ENCODE data around the gene ARHGEF4. TPM values are rescaled to one million over a fixed set of nuclear protein-coding genes. Genes with fewer than 3 reads are reported as not detected.

ARHGEF4 gene
- total and polyA plus RNA-seq, 2 experiments from 2014 or later = 4.6 to 16.6 TPM

DNA sequence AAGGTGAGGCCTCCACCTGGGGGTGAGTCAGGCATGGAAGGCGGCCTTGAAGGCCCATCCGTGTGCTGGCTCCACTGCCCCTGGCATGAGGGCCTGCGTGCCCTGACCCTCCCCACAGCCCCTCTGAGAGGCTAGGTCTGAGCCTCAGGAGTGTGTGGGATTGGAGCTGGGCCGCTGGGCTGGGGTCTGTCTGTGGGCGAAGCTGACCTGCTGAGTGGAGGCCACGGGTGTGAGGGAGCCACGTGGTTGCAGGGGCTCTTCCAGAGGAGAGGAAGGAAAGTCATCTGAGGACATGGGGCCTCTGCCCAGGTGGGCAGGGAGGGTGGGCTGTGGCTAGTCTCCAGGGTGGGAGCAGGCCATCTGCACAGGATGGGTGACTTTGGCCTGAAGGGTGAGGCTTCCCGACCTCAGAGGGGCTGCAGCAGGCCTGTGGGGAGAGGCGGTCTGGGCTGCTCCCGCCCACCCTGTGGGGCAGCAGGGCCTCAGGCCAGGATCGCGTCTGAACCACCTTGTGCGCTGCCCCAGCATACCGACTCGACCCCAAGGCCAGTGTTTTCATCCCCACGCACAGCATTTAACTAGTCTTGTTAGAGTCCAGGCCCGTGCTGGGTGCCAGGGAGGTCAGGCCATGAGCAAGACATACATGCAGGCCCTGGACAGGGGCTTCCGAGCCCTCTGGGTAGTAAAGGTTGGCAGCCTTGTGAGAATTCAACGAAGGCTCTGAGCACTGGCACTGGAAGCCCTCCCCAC lies 11.2 kb downstream of the ARHGEF4 start:
- H3K27ac ChIP-seq (ENCODE audit: low read depth) = no peak overlapping the region
- H3K79me2 ChIP-seq (replicated peaks; ENCODE audit: insufficient read depth) = no peaks in the 10 kb centered on the region
- TF ChIP-seq, protein P1, sequence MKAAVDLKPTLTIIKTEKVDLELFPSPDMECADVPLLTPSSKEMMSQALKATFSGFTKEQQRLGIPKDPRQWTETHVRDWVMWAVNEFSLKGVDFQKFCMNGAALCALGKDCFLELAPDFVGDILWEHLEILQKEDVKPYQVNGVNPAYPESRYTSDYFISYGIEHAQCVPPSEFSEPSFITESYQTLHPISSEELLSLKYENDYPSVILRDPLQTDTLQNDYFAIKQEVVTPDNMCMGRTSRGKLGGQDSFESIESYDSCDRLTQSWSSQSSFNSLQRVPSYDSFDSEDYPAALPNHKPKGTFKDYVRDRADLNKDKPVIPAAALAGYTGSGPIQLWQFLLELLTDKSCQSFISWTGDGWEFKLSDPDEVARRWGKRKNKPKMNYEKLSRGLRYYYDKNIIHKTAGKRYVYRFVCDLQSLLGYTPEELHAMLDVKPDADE (IDR thresholded peaks at IDR 0.05) = no peak
- TF ChIP-seq POLR2AphosphoS5 (IDR thresholded peaks at IDR 0.05; ENCODE audit: low read depth) (no peak), ZNF114 (CRISPR knock-in tag; IDR thresholded peaks at IDR 0.05) (no peak), EZH2phosphoT487 (IDR thresholded peaks at IDR 0.05; ENCODE audit: unreplicated experiment) (no peak), CREB1 (CRISPR knock-in tag; IDR thresholded peaks at IDR 0.05; ENCODE audit: low read depth) (no peak), ZNF331 (CRISPR knock-in tag; IDR thresholded peaks at IDR 0.05; ENCODE audit: low read depth) (no peak), STAT1 (IDR thresholded peaks at IDR 0.05; ENCODE audit: unreplicated experiment) (no peak), EZH2 (IDR thresholded peaks at IDR 0.05; ENCODE audit: low read depth, unreplicated experiment) (no peak), JUNB (IDR thresholded peaks at IDR 0.05; ENCODE audit: unreplicated experiment) (no peak), NANOG (IDR thresholded peaks at IDR 0.05; ENCODE audit: borderline replicate concordance) (no peak)
- TF ChIP-seq, protein P2, sequence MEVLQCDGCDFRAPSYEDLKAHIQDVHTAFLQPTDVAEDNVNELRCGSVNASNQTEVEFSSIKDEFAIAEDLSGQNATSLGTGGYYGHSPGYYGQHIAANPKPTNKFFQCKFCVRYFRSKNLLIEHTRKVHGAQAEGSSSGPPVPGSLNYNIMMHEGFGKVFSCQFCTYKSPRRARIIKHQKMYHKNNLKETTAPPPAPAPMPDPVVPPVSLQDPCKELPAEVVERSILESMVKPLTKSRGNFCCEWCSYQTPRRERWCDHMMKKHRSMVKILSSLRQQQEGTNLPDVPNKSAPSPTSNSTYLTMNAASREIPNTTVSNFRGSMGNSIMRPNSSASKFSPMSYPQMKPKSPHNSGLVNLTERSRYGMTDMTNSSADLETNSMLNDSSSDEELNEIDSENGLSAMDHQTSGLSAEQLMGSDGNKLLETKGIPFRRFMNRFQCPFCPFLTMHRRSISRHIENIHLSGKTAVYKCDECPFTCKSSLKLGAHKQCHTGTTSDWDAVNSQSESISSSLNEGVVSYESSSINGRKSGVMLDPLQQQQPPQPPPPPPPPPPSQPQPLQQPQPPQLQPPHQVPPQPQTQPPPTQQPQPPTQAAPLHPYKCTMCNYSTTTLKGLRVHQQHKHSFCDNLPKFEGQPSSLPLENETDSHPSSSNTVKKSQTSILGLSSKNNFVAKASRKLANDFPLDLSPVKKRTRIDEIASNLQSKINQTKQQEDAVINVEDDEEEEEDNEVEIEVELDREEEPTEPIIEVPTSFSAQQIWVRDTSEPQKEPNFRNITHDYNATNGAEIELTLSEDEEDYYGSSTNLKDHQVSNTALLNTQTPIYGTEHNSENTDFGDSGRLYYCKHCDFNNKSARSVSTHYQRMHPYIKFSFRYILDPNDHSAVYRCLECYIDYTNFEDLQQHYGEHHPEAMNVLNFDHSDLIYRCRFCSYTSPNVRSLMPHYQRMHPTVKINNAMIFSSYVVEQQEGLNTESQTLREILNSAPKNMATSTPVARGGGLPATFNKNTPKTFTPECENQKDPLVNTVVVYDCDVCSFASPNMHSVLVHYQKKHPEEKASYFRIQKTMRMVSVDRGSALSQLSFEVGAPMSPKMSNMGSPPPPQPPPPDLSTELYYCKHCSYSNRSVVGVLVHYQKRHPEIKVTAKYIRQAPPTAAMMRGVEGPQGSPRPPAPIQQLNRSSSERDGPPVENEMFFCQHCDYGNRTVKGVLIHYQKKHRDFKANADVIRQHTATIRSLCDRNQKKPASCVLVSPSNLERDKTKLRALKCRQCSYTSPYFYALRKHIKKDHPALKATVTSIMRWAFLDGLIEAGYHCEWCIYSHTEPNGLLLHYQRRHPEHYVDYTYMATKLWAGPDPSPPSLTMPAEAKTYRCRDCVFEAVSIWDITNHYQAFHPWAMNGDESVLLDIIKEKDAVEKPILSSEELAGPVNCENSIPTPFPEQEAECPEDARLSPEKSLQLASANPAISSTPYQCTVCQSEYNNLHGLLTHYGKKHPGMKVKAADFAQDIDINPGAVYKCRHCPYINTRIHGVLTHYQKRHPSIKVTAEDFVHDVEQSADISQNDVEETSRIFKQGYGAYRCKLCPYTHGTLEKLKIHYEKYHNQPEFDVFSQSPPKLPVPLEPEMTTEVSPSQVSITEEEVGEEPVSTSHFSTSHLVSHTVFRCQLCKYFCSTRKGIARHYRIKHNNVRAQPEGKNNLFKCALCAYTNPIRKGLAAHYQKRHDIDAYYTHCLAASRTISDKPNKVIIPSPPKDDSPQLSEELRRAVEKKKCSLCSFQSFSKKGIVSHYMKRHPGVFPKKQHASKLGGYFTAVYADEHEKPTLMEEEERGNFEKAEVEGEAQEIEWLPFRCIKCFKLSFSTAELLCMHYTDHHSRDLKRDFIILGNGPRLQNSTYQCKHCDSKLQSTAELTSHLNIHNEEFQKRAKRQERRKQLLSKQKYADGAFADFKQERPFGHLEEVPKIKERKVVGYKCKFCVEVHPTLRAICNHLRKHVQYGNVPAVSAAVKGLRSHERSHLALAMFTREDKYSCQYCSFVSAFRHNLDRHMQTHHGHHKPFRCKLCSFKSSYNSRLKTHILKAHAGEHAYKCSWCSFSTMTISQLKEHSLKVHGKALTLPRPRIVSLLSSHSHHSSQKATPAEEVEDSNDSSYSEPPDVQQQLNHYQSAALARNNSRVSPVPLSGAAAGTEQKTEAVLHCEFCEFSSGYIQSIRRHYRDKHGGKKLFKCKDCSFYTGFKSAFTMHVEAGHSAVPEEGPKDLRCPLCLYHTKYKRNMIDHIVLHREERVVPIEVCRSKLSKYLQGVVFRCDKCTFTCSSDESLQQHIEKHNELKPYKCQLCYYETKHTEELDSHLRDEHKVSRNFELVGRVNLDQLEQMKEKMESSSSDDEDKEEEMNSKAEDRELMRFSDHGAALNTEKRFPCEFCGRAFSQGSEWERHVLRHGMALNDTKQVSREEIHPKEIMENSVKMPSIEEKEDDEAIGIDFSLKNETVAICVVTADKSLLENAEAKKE (CRISPR knock-in tag; IDR thresholded peaks at IDR 0.05) = no peak
- TF ChIP-seq, protein P3, sequence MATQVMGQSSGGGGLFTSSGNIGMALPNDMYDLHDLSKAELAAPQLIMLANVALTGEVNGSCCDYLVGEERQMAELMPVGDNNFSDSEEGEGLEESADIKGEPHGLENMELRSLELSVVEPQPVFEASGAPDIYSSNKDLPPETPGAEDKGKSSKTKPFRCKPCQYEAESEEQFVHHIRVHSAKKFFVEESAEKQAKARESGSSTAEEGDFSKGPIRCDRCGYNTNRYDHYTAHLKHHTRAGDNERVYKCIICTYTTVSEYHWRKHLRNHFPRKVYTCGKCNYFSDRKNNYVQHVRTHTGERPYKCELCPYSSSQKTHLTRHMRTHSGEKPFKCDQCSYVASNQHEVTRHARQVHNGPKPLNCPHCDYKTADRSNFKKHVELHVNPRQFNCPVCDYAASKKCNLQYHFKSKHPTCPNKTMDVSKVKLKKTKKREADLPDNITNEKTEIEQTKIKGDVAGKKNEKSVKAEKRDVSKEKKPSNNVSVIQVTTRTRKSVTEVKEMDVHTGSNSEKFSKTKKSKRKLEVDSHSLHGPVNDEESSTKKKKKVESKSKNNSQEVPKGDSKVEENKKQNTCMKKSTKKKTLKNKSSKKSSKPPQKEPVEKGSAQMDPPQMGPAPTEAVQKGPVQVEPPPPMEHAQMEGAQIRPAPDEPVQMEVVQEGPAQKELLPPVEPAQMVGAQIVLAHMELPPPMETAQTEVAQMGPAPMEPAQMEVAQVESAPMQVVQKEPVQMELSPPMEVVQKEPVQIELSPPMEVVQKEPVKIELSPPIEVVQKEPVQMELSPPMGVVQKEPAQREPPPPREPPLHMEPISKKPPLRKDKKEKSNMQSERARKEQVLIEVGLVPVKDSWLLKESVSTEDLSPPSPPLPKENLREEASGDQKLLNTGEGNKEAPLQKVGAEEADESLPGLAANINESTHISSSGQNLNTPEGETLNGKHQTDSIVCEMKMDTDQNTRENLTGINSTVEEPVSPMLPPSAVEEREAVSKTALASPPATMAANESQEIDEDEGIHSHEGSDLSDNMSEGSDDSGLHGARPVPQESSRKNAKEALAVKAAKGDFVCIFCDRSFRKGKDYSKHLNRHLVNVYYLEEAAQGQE (IDR thresholded peaks at IDR 0.05; ENCODE audit: unreplicated experiment) = no peak
- TF ChIP-seq, protein P4, sequence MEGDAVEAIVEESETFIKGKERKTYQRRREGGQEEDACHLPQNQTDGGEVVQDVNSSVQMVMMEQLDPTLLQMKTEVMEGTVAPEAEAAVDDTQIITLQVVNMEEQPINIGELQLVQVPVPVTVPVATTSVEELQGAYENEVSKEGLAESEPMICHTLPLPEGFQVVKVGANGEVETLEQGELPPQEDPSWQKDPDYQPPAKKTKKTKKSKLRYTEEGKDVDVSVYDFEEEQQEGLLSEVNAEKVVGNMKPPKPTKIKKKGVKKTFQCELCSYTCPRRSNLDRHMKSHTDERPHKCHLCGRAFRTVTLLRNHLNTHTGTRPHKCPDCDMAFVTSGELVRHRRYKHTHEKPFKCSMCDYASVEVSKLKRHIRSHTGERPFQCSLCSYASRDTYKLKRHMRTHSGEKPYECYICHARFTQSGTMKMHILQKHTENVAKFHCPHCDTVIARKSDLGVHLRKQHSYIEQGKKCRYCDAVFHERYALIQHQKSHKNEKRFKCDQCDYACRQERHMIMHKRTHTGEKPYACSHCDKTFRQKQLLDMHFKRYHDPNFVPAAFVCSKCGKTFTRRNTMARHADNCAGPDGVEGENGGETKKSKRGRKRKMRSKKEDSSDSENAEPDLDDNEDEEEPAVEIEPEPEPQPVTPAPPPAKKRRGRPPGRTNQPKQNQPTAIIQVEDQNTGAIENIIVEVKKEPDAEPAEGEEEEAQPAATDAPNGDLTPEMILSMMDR (conservative IDR thresholded peaks at IDR 0.05; ENCODE audit: low read depth in 2 of 2) = no peak

More for the DNA sequence above, 11.2 kb downstream of the ARHGEF4 start:
- H2AFZ ChIP-seq = no peak overlapping the region
- no peak overlapping the region for H3K4me3 ChIP-seq
- no peak overlapping the region for H3K27ac Mint-ChIP-seq
- no peaks in the 10 kb centered on the region for H3K36me3 Mint-ChIP-seq (ENCODE audit: low read depth)
- H3K4me2 ChIP-seq = no peak overlapping the region
- H3F3A ChIP-seq (replicated peaks; ENCODE audit: low read depth) = no peaks in the 10 kb centered on the region
- no peaks in the 10 kb centered on the region for H3K9me2 ChIP-seq (ENCODE audit: insufficient read depth)
- no peak for DNase-seq (ENCODE audit: low spot score)
- H3K9me3 Mint-ChIP-seq = no peaks in the 10 kb centered on the region
- no peaks in the 10 kb centered on the region for H3K27me3 ChIP-seq (ENCODE audit: insufficient read depth)
- H3K4me1 ChIP-seq (ENCODE audit: insufficient read depth) = no peaks in the 10 kb centered on the region
- H3K4me1 Mint-ChIP-seq = peaks cover 14% of the 10 kb centered on the region
- peaks cover 5% of the 10 kb centered on the region for H3K27me3 Mint-ChIP-seq (ENCODE audit: insufficient read depth, low read depth, poor library complexity)
- H3K36me3 ChIP-seq (ENCODE audit: insufficient read depth) = no peaks in the 10 kb centered on the region
- H4K20me1 ChIP-seq (replicated peaks; ENCODE audit: insufficient read depth) = no peaks in the 10 kb centered on the region
- ATAC-seq = no peak
- no peak overlapping the region for H3K4me3 Mint-ChIP-seq

Data from GM23338 (cell line).